ENCODE data around the gene OR13C2. TPM values are rescaled to one million over a fixed set of nuclear protein-coding genes. Genes with fewer than 3 reads are reported as not detected.
"Not testable (repeated sequence)": the region's sequence is repeated elsewhere in the genome, so short reads cannot be mapped to it uniquely, and the experiment has no call there.

The OR13C2 gene
- total RNA-seq (not detected), polyA plus RNA-seq (not detected)

- not testable (repeated sequence) for H3K4me1 ChIP-seq (ENCODE audit: control insufficient read depth, insufficient read depth, low read length, poor library complexity, severe bottlenecking); H3K4me3 Mint-ChIP-seq; H3K9me3 Mint-ChIP-seq; H3K27me3 Mint-ChIP-seq; H3K9me3 ChIP-seq (ENCODE audit: control insufficient read depth in 2 of 2, low read length in 2 of 2); H3K27ac Mint-ChIP-seq; H3K36me3 ChIP-seq (ENCODE audit: control insufficient read depth, insufficient read depth, low read length); H3K27ac ChIP-seq (ENCODE audit: insufficient read depth, low read length, poor library complexity, severe bottlenecking); H3K4me3 ChIP-seq (ENCODE audit: low read depth, low read length); H3K36me3 Mint-ChIP-seq; ATAC-seq (ENCODE audit: low read depth in 2 of 2); H3K4me1 Mint-ChIP-seq; DNase-seq; H3K27me3 ChIP-seq (ENCODE audit: control insufficient read depth, insufficient read depth, low read length)
Measured at GRCh38 chr9:104605527-104605926, at the start of gene OR13C2. Gene OR13C2 (minus strand): TSS chr9:104605627. CDS start chr9:104605627, 0 bp downstream.

- Histone ChIP-seq H3K4me1 (ENCODE audit: control insufficient read depth, insufficient read depth, low read length, poor library complexity, severe bottlenecking) (no peaks in the 10 kb centered on the region), H3K9me3 (ENCODE audit: control insufficient read depth in 2 of 2, low read length in 2 of 2) (peaks cover 0 to 4% of the 10 kb centered on the region in 2 experiments), H3K36me3 (ENCODE audit: control insufficient read depth, insufficient read depth, low read length) (no peaks in the 10 kb centered on the region), H3K27me3 (ENCODE audit: control insufficient read depth, insufficient read depth, low read length) (no peaks in the 10 kb centered on the region), H3K4me3 (ENCODE audit: low read depth, low read length) (no peak overlapping the region), H3K27ac (ENCODE audit: insufficient read depth, low read length, poor library complexity, severe bottlenecking) (no peak overlapping the region)
- no peak for ATAC-seq (ENCODE audit: low read depth in 2 of 2)
- DNase-seq: no peak
- Mint-ChIP-seq H3K36me3 (no peaks in the 10 kb centered on the region), H3K27me3 (no peaks in the 10 kb centered on the region), H3K4me3 (no peak overlapping the region), H3K9me3 (peaks cover 0 to 22% (median 4%) of the 10 kb centered on the region in 7 donors), H3K4me1 (no peaks in the 10 kb centered on the region), H3K27ac (no peak overlapping the region)
Measured at GRCh38 chr9:104635456-104635855, 30.0 kb upstream of the OR13C2 start.

- Histone ChIP-seq H3K4me1 (ENCODE audit: control insufficient read depth, insufficient read depth, low read length, poor library complexity, severe bottlenecking) (no peaks in the 10 kb centered on the region), H3K9me3 (ENCODE audit: control insufficient read depth in 2 of 2, low read length in 2 of 2) (peaks cover 0 to 4% of the 10 kb centered on the region in 2 experiments), H3K27ac (ENCODE audit: insufficient read depth, low read length, poor library complexity, severe bottlenecking) (no peak overlapping the region), H3K4me3 (ENCODE audit: low read depth, low read length) (no peak overlapping the region), H3K27me3 (ENCODE audit: control insufficient read depth, insufficient read depth, low read length) (no peaks in the 10 kb centered on the region), H3K36me3 (ENCODE audit: control insufficient read depth, insufficient read depth, low read length) (no peaks in the 10 kb centered on the region)
- no peak for DNase-seq
- Mint-ChIP-seq H3K27ac (no peak overlapping the region), H3K4me3 (no peak overlapping the region), H3K27me3 (no peaks in the 10 kb centered on the region), H3K4me1 (no peaks in the 10 kb centered on the region), H3K36me3 (no peaks in the 10 kb centered on the region), H3K9me3 (peaks cover 0 to 11% (median 4%) of the 10 kb centered on the region in 7 donors)
- no peak for ATAC-seq (ENCODE audit: low read depth in 2 of 2)
Measured at GRCh38 chr9:104633976-104634520, 28.6 kb upstream of the OR13C2 start.

- H3K27ac ChIP-seq (ENCODE audit: insufficient read depth, low read length, poor library complexity, severe bottlenecking); H3K27me3 ChIP-seq (ENCODE audit: control insufficient read depth, insufficient read depth, low read length); H3K27ac Mint-ChIP-seq; ATAC-seq (ENCODE audit: low read depth in 2 of 2); H3K4me1 ChIP-seq (ENCODE audit: control insufficient read depth, insufficient read depth, low read length, poor library complexity, severe bottlenecking); H3K4me1 Mint-ChIP-seq; H3K4me3 ChIP-seq (ENCODE audit: low read depth, low read length); H3K36me3 Mint-ChIP-seq; H3K9me3 ChIP-seq (ENCODE audit: control insufficient read depth in 2 of 2, low read length in 2 of 2); DNase-seq; H3K9me3 Mint-ChIP-seq; H3K4me3 Mint-ChIP-seq; H3K36me3 ChIP-seq (ENCODE audit: control insufficient read depth, insufficient read depth, low read length); H3K27me3 Mint-ChIP-seq: not testable (repeated sequence)
Measured at GRCh38 chr9:104625964-104626363, 20.5 kb upstream of the OR13C2 start.

- Mint-ChIP-seq H3K4me3 (no peak within 1 kb of the TSS), H3K36me3 (no peaks in the 10 kb centered on the region), H3K4me1 (no peaks in the 10 kb centered on the region), H3K9me3 (peaks cover 0 to 4% (median 2%) of the 10 kb centered on the region in 7 donors), H3K27ac (no peak within 1 kb of the TSS), H3K27me3 (no peaks in the 10 kb centered on the region)
- no peaks in the 10 kb centered on the region for H3K4me1 ChIP-seq (ENCODE audit: control insufficient read depth, insufficient read depth, low read length, poor library complexity, severe bottlenecking)
- H3K4me3 ChIP-seq (ENCODE audit: low read depth, low read length): no peak within 1 kb of the TSS
- H3K36me3 ChIP-seq (ENCODE audit: control insufficient read depth, insufficient read depth, low read length): no peaks in the 10 kb centered on the region
- no peaks in the 10 kb centered on the region for H3K9me3 ChIP-seq (ENCODE audit: control insufficient read depth in 2 of 2, low read length in 2 of 2)
- DNase-seq: no peak
- H3K27ac ChIP-seq (ENCODE audit: insufficient read depth, low read length, poor library complexity, severe bottlenecking): no peak within 1 kb of the TSS
- no peak for ATAC-seq (ENCODE audit: low read depth in 2 of 2)
- no peaks in the 10 kb centered on the region for H3K27me3 ChIP-seq (ENCODE audit: control insufficient read depth, insufficient read depth, low read length)
Measured at GRCh38 chr9:104618104-104618503, 12.7 kb upstream of the OR13C2 start, which contains the start of gene OR13C9. Gene OR13C9 (minus strand): TSS chr9:104618204. CDS start chr9:104618204, 0 bp downstream.

- Mint-ChIP-seq H3K27me3 (no peaks in the 10 kb centered on the region), H3K36me3 (no peaks in the 10 kb centered on the region), H3K4me3 (no peak overlapping the region), H3K9me3 (peaks cover 0 to 6% (median 2%) of the 10 kb centered on the region in 7 donors), H3K4me1 (no peaks in the 10 kb centered on the region), H3K27ac (no peak overlapping the region)
- Histone ChIP-seq H3K36me3 (ENCODE audit: control insufficient read depth, insufficient read depth, low read length) (no peaks in the 10 kb centered on the region), H3K4me1 (ENCODE audit: control insufficient read depth, insufficient read depth, low read length, poor library complexity, severe bottlenecking) (no peaks in the 10 kb centered on the region), H3K27ac (ENCODE audit: insufficient read depth, low read length, poor library complexity, severe bottlenecking) (no peak overlapping the region), H3K27me3 (ENCODE audit: control insufficient read depth, insufficient read depth, low read length) (no peaks in the 10 kb centered on the region), H3K4me3 (ENCODE audit: low read depth, low read length) (no peak overlapping the region), H3K9me3 (ENCODE audit: control insufficient read depth in 2 of 2, low read length in 2 of 2) (no peaks in the 10 kb centered on the region)
- ATAC-seq (ENCODE audit: low read depth in 2 of 2) (no peak), DNase-seq (no peak)
Measured at GRCh38 chr9:104617418-104617817, 12.0 kb upstream of the OR13C2 start.

- H3K27me3 ChIP-seq (ENCODE audit: control insufficient read depth, insufficient read depth, low read length): no peaks in the 10 kb centered on the region
- H3K4me3 ChIP-seq (ENCODE audit: low read depth, low read length): no peak overlapping the region
- no peak for ATAC-seq (ENCODE audit: low read depth in 2 of 2)
- Mint-ChIP-seq H3K4me1 (no peaks in the 10 kb centered on the region), H3K27me3 (no peaks in the 10 kb centered on the region), H3K9me3 (peaks cover 0 to 6% (median 1%) of the 10 kb centered on the region in 7 donors), H3K27ac (no peak overlapping the region), H3K36me3 (no peaks in the 10 kb centered on the region), H3K4me3 (no peak overlapping the region)
- no peaks in the 10 kb centered on the region for H3K4me1 ChIP-seq (ENCODE audit: control insufficient read depth, insufficient read depth, low read length, poor library complexity, severe bottlenecking)
- no peaks in the 10 kb centered on the region for H3K36me3 ChIP-seq (ENCODE audit: control insufficient read depth, insufficient read depth, low read length)
- H3K27ac ChIP-seq (ENCODE audit: insufficient read depth, low read length, poor library complexity, severe bottlenecking): no peak overlapping the region
- no peak for DNase-seq
- H3K9me3 ChIP-seq (ENCODE audit: control insufficient read depth in 2 of 2, low read length in 2 of 2): no peaks in the 10 kb centered on the region
Measured at GRCh38 chr9:104611213-104611612, 5.8 kb upstream of the OR13C2 start.

- no peaks in the 10 kb centered on the region for H3K4me1 Mint-ChIP-seq
- H3K4me3 ChIP-seq (ENCODE audit: low read depth, low read length): no peak overlapping the region
- H3K27me3 Mint-ChIP-seq: no peaks in the 10 kb centered on the region
- no peaks in the 10 kb centered on the region for H3K36me3 ChIP-seq (ENCODE audit: control insufficient read depth, insufficient read depth, low read length)
- H3K4me3 Mint-ChIP-seq: no peak overlapping the region
- no peaks in the 10 kb centered on the region for H3K4me1 ChIP-seq (ENCODE audit: control insufficient read depth, insufficient read depth, low read length, poor library complexity, severe bottlenecking)
- H3K9me3 ChIP-seq (ENCODE audit: control insufficient read depth in 2 of 2, low read length in 2 of 2): no peaks in the 10 kb centered on the region
- peaks cover 0 to 2% (median 0%) of the 10 kb centered on the region in 7 donors for H3K9me3 Mint-ChIP-seq
- H3K27me3 ChIP-seq (ENCODE audit: control insufficient read depth, insufficient read depth, low read length): no peaks in the 10 kb centered on the region
- ATAC-seq (ENCODE audit: low read depth in 2 of 2) (no peak), DNase-seq (no peak)
- H3K36me3 Mint-ChIP-seq: no peaks in the 10 kb centered on the region
- no peak overlapping the region for H3K27ac Mint-ChIP-seq
- no peak overlapping the region for H3K27ac ChIP-seq (ENCODE audit: insufficient read depth, low read length, poor library complexity, severe bottlenecking)
Measured at GRCh38 chr9:104608336-104608735, 2.9 kb upstream of the OR13C2 start.
